ENCODE data around the gene DNM3.
"Not testable (repeated sequence)": the region's sequence is repeated elsewhere in the genome, so short reads cannot be mapped to it uniquely, and the experiment has no call there.

The DNM3 gene

GRCh38 chr1:171984850-171985485, 143.7 kb downstream of the DNM3 start:
- DNase-seq, result peak; percentile 23

GRCh38 chr1:171985639-171986038, 144.3 kb downstream of the DNM3 start:
- DNase-seq, result no peak

GRCh38 chr1:171988243-171988885, 147.1 kb downstream of the DNM3 start:
- DNase-seq, result no peak

GRCh38 chr1:171990371-171990770, 149.1 kb downstream of the DNM3 start:
- DNase-seq, result no peak

DNA sequence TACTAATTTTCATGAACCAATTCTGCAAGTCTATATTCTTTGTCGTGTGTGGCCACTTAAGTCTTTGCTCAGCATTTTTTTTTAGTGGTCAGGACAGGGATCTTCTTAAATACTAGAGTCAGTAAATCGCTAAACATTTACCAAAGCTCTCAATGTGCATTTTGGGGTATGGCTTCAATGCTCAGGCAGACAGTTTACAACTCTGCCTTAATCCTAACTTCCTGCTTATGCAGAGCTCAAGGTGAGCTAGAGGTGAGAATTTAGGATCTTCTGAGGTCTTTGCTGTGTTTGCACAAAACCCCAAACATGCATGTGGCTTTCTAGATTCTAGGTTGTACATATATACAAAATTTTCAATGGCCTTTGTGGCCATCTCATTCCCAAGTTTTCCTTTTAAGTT, 153.0 kb downstream of the DNM3 start:
- no peak for DNase-seq

DNA sequence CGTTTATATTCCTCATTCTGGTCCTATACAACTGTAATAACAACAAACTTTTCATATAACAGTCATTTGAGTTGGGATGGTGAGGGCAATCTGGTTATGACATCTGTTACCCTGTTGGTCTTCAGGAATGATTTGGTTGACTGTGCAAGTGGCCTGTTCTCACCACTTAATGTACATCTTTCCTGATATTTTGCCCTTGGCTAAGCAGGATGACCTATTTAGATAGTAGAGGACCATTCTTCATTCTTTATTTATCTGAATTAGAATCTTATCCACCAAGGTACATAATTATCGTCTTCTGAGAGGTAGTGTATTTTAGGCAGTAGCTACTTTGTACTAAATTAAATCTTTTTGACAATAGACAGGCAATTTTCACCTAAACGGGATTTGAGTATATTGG, 154.3 kb downstream of the DNM3 start:
- DNase-seq, result no peak

DNA sequence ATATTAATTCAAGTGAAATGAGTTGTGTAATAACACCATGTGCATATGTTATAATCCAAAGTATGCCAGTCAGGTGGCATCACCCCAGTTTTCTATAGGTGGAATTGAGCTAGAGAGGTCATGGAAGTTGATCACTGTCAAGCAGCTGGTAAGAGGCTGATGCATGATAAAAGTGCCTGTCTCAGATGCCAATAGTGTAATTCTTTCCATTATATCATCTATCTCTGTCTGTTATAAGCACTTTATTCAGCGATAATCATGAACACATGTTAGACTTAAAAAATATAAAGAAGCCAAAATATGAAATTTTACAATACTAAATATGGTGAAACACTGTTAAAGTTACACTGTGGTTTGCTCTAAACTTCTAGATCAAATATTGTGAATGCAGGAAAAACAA, 156.6 kb downstream of the DNM3 start:
- DNase-seq, result no peak

DNA sequence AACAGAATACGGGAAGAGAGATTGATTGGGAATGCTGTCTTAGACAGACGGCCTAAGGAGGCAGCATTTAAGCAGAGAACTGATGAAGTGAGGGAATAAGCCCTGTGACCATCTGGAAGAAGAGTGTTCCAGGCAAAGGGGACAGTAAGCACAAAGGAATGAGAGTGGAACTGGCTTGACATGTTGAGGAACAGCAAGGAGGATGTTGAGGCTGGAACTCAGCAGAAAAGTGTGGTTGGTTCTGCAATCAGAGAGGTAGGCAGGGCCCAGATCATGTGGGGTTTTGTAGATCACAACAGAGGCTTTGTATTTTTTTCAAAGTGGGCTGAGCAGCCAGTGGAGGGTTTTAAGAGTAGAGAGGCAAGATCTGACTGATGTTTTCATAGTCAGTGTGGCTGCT, 157.4 kb downstream of the DNM3 start:
- DNase-seq, result no peak

DNA sequence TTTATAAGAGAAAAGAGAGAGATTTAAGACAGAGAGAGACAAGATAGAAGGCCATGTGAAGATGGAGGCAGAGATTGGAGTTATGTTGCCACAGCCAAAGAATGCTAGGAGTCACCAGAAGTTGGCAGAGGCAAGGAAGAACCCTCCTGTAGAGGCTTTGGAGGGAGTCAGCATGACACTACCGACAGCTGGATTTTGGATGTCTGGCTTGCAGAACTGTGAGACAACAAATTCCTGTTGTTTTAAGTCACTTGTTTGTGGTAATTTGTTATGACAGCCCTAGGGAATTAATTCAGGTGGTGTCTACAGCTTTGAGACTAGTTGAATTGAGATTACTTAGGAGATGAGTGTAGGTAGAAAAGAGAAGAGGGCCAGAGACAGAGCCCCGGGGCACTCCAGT, 158.5 kb downstream of the DNM3 start:
- no peak for DNase-seq

DNA sequence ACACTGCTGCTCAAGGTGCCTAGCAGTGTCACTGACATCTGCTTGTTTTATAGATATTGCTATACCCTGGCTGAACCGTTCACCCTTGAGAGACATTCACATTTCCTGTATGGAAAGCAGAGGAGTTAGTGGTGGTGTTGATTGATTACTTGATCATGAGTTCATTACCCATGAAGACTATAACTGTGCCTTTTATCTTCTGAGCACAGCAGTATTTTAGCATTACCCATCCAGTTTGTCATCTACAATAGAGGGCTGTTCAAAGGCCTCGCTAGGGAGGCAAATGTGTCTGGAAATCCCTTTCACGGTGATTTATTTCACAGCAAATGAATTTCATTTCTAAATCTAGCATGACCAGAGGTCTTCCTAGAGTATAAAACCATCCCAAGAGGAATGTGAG, 160.0 kb downstream of the DNM3 start:
- no peak for DNase-seq

DNA sequence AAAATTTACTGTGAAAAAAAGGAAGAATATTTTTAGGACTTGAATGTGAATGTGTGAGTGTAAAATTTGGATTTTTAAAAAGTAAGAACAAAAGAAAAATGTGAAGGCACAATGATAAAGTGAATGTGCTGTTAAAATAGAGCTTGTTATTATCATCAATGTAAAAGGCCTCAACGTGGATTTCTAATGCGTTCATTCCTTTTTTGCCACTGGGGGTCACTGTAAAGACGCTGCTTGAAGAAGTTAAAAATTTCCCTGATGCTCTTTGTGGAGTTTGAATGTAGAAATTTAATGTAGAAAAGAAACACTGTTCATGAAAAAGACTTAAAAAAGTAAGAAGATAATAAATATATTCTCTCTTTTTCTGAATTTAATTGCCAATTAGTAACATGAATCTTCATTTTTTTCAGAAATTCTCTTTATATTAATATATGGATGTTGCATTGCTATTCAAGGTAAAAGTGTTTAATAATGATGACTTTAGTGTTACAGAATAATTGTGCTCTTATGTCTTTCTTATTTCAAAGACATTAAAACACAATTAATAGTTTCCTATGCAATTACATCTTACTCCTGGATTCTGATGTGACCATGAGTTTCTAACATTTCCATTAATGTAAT, 161.5 kb downstream of the DNM3 start:
- DNase-seq, result no peak

DNA sequence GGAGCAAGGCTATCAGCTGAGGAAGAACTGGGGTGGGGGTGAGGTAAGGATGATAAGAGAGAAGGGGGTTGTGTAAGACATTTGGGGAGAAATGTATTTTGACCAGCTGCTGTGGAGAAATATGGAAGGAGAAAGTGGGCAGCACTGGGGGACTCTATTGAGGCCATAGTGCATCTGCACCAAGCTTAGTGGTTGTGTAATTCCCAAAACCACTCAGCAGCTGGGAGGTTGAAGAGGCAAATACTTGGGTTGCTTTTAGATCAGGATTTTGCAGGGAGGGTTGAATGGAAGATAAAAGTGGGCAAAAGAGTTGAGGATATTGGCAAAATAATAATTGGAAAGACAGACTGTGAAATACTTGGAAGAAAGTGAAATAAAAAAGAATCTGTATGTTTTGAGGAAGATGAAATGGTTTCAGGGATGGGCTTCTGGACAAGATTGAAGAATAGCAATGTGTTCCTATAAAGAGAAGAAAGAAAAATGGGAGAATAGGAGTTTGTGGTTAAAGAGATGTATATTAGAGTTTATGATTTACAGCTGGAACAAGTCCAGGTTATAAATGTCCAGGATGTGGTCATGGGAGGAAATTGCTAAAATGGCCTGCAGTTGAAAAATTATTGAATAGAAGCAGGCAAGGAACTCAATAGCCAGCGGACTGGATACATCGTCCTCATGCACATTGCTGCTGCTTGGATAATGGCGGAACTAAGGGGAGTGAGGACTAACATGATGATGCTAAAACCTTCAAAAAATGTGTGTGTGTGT, 162.7 kb downstream of the DNM3 start:
- no peak for DNase-seq

- no peak for DNase-seq
These were observed 163.4 kb downstream of the DNM3 start for GRCh38 chr1:172004671-172005070.

- DNase-seq, result no peak
These were observed 164.6 kb downstream of the DNM3 start for GRCh38 chr1:172005856-172006255.

DNA sequence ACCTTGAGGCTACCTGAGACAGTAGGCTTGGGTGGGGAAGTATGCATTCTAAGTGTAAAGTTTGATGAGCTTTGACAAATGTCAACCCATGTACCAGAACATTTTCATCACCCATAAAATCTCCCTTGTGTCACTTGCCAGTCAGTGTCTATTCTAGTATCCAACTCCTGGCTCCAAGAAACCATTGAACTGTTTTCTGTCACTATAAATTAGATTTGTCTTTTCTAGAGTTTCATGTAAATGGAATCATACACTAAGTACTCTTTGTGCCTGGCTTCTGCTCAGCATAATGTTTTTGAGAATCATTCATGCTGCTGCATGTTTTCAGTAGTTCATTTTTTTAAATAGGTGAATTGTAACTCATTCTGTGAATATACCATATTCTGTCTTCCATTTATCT, 165.4 kb downstream of the DNM3 start:
- no peak for DNase-seq

- DNase-seq, result no peak
These were observed 177.5 kb downstream of the DNM3 start for GRCh38 chr1:172018727-172019311.

GRCh38 chr1:172019976-172020375, 178.7 kb downstream of the DNM3 start:
- no peak for DNase-seq

DNA sequence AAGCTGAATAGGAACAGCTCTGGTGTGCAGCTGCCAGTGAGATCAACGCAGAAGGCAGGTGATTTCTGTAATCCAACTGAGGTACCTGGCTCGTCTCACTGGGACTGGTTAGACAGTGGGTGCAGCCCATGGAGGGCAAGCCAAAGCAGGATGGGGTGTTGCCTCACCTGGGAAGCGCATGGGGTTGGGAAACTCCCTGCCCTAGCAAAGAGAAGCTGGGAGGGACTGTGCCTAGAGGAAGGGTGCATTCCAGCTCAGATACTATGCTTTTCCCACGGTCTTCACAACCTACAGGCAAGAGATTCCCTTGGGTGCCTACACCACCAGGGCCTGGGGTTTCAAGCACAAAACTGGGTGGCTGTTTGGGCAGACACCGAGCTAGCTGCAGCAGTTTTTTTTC, 183.2 kb downstream of the DNM3 start:
- DNase-seq, result no peak

DNA sequence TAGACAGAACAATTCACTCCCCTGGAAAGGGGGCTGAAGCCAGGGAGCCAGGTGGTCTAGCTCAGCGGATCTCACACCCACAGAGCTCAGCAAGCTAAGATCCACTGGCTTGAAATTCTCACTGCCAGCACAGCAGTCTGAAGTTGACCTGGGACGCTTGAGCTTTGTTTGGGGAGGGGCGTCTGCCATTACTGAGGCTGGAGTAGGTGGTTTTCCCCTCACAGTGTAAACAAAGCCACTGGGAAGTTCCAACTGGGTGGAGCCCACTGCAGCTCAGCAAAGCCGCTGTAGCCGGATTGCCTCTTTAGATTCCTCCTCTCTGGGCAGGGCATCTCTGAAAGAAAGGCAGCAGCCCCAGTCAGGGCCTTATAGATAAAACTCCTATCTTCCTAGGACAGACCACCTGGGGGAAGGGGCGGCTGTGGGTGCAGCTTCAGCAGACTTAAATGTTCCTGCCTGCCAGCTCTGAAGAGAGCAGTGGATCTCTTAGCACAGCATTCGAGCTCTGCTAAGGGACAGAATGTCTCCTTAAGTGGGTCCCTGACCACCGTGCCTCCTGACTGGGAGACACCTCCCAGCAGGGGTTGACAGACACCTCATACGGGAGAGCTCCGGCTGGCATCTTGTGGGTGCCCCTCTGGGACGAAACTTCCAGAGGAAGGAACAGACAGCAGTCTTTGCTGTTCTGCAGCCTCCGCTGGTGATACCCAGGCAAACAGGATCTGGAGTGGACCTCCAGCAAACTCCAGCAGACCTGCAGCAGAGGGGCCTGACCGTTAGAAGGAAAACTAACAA, 183.8 kb downstream of the DNM3 start:
- not testable (repeated sequence) for DNase-seq

GRCh38 chr1:172040466-172040865, 199.2 kb downstream of the DNM3 start:
- no peak for DNase-seq

DNA sequence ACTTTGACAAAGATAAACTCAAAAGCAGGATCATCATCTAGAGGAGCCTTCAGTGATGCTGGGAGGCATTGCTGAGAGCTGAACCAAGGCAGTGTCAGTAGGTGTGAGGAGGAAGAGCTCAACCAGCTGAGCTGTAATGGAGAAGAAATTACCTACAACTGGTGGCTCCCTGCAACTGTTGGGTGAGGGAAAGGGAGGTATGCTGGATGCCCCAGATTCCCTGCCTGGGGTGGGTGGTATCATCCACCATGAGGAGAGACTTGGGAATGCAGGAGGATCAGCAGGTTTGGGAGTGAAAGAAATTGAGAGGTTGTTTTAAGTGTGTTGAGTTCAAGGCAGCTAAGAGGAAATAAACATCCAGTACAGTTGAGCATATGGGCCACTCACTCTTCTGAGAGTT, 199.8 kb downstream of the DNM3 start:
- DNase-seq, result no peak

DNA sequence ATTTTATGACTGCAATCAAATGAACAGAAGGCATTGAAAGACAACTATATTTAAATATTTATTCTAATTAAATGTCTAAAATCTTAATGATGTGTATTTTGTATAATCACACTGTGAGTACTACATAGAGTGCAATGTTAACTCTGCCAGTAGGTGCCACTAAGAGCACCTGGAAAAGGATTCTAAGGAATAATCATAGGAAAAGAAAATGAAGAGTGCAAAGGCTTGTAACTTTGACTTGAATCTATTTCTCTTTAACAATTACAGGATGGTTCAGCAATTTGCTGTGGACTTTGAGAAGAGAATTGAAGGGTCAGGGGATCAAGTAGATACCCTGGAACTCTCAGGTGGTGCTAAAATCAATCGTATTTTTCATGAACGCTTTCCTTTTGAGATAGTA, 200.4 kb downstream of the DNM3 start:
- no peak for DNase-seq

DNA sequence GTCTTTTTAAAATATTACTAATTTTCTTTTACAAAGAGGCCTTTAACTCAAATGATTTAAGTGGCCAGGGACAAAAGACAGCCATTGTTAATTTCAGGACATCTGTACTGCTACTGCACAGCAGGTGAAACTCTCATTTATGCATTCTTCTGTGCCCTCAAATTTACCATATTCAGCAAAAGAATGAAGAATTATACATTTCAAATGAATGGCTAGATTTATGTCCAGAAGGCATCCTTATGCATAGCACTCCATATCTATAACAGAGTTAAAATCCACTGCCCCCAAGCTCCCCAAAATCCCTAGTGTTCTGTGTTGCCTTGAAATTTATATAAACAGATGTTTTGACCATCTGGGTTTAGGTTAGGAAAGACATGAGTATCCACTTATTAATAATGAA, 202.6 kb downstream of the DNM3 start:
- DNase-seq, result no peak
